Effector CD4-positive, alpha-beta T cell (primary cell): ENCODE data around the gene GNAI3.

Experiments
- DNase-seq: peaks from one replicate; pipeline ENCODE4 v3.0.0-alpha.2; 2020

GNAI3 gene

DNA sequence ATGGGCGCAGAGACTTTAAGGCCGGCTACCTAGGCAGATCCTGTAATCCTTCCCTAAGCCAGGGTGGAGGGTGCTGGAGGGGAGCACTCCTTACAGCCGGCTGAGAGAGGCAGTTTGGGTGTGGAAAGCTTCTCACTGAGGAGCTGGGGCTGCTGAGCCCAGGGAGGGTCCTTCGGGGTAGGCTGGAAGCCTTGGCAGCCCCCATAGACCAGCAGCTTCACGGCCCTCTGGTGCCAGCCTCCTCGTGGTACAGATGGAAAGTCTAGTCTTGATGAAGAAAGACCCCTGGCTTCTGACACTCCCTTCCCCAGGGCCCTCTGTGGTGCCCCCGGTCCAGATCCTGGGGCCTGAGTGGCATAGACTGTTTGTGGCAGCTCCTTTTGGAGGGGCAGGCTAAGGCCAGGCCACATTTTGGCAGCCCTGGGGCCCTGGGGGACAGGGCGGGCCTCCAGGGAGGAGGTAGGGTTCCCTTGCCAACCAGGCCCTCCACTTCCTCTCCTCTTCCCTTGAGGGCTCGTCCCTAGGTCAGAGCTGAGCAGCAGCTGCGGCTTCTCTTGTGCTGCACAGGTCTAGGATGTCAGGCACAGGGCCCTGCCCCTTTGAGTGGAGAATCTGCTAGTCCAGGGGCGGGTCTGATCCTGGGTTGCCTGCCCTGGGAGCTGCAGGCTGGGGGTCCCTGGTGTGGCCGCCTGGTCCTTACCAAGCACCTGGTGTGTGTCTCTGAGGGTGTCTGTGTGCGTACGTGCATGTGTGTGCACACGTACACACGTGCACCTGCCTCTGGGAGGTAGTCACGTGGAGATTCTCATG is 76.0 kb downstream of the GNAI3 start:
- DNase-seq = no peak

DNA sequence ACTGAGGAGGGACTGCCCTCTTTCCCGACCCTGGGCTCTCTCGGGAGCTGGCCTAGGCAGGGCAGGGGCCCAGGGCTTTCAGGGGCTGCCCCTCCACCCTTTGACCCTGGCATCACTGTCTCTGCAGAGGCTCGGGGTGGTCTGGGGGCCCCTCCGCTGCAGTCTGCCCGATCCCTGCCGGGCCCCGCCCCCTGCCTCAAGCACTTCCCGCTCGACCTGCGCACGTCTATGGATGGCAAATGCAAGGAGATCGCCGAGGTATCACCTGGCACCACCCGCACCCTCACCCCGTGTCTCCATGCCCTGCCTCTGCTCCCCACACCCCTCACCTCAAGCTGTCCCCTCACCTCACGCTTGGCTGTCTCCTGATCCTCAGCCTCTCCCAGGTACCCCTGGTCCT is 76.8 kb downstream of the GNAI3 start:
- no peak for DNase-seq

DNA sequence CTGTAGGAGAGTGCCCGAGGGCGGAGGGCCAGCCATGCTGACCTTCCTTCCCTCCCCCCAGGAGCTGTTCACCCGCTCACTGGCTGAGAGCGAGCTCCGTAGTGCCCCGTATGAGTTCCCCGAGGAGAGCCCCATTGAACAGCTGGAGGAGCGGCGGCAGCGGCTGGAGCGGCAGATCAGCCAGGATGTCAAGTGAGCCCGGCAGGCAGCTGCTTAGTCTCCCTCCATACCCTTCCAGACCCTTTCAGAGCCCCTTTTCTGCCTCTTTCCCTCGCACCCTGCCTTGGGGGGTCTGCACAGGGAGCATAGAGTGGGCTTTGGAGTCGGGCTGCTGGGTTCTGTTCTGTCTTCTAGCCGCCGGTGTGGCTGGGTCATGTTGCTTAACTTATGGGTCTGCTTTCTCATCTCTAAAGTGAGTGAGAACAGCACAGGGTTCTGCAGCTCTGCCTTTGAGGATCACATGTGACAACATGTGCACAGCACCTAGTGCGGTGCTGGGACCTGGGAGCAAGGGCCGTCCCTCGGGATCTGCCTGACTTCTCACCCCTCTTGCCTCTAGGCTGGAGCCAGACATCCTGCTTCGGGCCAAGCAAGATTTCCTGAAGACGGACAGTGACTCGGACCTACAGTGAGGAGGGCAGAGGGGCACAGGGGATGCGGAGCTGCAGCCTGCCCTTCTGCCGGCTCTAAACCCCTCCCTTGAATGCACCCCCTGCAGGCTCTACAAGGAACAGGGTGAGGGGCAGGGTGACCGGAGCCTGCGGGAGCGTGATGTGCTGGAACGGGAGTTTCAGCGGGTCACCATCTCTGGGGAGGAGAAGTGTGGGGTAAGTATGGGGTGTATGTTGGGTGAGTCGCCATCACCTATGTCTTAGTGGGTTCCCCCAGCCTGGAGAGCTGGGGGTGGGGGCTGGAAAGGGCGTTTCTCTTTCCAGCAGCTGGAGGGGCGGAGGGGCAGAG is 77.5 kb downstream of the GNAI3 start:
- DNase-seq = no peak

DNA sequence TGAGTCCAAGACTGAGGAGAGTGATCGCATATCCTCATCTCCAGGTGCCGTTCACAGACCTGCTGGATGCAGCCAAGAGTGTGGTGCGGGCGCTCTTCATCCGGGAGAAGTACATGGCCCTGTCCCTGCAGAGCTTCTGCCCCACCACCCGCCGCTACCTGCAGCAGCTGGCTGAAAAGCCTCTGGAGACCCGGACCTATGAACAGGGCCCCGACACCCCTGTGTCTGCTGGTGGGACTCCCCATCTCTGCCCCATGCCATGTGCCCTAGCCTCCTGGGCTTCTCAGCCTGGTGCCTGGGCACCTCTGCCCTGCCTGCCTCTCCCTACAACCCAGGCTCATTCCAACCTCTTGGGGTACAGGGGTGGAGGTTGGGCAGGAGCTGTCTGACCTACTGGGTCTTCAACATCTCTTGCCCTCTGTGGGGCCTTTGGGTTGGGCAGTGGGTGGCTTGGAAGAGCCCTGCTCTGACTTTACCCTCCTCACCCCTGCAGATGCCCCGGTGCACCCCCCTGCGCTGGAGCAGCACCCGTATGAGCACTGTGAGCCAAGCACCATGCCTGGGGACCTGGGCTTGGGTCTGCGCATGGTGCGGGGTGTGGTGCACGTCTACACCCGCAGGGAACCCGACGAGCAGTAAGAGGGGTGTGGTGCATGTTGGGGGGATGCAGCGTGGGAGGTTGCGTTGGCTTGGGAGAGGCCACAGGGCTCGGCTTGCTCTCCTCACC is 78.4 kb downstream of the GNAI3 start:
- no peak for DNase-seq

DNA sequence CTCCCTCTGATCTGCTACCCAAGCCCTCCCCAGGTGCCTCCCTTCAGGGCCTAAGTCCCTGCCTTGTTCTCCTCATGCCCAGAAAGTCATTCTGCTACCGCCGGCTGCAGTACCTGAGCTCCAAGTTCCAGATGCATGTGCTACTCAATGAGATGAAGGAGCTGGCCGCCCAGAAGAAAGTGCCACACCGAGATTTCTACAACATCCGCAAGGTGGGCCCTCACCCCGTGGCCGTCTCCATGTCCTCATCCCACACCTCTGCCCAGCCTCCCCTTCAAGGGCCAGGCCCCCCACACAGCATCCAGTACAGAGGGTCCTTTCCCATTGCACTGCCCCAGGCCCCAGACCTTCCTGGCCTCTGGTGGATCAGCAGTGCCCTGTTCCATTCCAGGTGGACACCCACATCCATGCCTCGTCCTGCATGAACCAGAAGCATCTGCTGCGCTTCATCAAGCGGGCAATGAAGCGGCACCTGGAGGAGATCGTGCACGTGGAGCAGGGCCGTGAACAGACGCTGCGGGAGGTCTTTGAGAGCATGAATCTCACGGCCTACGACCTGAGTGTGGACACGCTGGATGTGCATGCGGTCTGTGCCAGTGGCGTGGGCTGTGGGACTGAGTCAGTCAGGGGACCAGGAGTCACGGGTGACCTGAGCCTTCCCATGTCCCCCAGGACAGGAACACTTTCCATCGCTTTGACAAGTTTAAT is 79.4 kb downstream of the GNAI3 start:
- DNase-seq = no peak

DNA sequence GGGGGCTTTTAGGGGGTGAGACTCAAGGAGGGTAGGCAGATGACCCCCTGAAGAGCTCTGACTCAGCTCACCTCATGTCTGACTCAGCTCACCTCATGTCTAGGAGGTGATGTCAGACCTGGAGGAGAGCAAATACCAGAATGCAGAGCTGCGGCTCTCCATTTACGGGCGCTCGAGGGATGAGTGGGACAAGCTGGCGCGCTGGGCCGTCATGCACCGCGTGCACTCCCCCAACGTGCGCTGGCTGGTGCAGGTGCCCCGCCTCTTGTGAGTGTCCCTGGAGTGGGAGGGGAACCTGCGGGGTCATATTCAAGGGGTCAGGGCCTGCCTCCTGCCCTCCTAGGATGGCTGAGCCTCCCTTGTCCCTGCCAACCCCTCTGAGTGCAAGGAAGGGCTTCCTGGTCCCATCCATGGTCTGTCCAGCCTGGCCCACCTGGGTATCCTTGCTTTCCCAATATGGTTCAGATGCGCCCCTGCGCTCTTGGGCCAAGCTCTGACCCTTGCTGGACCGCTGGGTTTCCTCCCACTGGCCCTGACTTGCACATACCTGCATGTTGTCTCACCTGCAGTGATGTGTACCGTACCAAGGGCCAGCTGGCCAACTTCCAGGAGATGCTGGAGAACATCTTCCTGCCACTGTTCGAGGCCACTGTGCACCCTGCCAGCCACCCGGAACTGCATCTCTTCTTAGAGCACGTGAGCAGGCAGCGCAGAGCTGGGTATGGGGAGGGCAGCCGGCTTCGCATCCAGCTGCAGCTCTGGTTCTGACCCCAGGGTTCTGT is 80.3 kb downstream of the GNAI3 start:
- no peak for DNase-seq

DNA sequence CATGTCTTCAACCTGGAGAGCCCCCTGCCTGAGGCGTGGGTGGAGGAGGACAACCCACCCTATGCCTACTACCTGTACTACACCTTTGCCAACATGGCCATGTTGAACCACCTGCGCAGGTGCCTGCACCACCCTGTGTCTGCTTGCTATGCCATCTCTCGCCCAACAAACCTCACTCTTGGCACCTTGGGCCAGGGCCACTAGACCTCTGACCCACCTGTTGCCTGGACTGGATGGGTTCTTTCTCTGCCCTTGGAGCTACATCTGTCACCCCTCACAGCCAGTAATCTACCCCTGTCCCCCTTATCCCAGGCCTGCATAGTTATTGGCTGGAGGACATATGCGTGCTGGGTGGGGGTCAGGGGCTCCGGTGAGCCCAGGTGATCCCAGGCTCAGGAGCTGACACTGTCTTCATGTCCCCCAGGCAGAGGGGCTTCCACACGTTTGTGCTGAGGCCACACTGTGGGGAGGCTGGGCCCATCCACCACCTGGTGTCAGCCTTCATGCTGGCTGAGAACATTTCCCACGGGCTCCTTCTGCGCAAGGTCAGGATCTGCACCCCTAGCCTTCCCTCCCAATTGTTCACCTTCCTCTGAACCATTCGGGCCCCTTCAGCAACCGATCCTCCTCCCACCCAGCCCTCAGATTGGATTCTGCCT is 81.1 kb downstream of the GNAI3 start:
- DNase-seq = no peak

DNA sequence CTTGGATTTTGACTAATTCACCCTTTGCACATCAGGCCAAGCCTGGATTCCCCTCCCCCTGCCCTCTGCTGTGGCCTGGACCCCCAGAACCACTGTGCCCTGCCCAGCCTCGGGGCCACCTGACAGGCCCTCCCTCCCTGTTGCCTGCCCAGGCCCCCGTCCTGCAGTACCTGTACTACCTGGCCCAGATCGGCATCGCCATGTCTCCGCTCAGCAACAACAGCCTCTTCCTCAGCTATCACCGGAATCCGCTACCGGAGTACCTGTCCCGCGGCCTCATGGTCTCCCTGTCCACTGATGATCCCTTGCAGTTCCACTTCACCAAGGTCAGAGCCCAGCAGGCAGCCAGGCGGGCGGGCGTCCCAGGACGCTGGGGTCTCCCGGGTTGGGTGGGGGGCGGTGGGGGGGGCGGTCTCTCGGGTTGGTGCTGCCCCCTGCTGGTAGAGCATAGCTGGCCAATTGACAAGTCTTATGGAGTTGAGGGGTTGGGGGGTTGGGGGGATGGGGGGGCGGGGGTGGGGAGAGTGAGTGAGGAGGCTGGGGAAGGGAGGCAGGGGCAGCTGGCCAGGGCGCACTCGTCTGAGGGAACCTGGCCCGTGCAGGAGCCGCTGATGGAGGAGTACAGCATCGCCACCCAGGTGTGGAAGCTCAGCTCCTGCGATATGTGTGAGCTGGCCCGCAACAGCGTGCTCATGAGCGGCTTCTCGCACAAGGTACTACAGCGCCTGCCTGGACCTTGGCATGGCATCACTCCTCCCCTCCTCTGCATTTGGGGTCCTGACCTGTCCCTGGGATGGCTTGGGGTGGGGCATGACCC is 81.9 kb downstream of the GNAI3 start:
- DNase-seq = no peak

DNA sequence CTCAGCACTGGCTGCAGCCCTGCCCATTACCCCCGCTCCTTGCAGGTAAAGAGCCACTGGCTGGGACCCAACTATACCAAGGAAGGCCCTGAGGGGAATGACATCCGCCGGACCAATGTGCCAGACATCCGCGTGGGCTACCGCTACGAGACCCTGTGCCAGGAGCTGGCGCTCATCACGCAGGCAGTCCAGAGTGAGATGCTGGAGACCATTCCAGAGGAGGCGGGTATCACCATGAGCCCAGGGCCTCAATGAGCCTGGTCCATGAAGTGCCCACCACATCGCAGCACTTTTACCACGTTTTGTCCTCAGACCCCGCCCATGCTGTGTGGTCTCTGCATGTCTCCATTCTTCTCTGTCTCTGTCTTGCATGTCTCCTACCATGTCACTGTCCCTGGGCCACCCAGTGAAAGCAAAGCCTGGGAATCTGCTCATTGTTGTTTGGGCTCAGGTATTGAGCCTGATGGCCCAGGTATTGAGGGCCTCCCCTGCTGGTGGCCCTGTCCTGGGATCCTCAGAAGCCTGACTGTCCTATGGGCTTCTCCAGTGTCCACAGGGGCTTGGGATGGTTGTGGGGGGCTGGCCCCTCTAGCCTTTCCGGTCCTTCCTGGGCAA is 82.6 kb downstream of the GNAI3 start:
- DNase-seq = no peak

DNA sequence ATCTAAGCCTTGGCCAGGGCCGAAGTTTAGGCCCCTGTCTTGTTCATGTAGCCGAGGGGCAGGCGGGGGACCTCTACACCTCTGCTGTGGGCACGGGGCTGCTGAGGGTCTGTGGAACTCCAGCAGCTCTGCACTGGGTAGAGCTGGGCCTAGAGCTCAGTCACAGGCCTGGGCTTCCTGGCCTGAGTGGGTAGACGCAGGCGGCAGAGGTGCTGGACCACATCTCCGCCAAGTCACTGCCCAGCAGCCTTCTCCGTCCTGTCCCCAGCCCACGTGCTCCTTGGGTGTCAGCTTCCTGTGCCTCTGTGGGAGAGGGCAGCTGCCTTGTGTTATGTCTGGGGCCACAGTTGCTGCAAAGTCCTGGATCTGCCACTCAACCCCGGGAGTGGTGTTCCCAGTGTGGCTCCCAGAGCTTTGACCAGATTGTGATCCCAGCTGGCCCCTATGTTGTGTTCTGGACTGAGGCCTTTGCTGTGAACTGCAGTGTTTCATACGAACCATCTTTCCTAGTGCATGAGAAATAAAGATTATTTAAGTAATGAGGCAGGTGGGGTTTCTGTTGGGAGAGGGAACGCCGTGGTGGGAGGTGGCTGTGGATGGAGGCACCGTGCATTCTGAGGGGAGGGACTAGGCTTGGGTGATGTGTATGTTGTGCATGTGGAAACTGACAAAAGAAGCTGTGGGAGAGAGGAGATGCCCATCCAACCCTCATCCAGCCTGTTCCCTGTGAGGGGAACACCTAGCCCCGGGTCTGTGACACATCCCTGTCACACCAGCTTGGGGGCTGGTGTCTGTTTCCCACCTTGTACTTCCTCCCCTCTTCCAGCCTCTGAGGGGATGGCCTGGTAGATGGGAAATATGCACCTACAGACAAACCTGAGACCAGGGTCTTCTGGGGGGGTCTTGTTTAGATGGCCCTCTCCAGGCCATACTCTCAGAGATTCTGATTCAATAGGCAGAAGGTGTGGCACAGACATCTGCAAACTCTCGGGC is 83.4 kb downstream of the GNAI3 start:
- DNase-seq = no peak

DNA sequence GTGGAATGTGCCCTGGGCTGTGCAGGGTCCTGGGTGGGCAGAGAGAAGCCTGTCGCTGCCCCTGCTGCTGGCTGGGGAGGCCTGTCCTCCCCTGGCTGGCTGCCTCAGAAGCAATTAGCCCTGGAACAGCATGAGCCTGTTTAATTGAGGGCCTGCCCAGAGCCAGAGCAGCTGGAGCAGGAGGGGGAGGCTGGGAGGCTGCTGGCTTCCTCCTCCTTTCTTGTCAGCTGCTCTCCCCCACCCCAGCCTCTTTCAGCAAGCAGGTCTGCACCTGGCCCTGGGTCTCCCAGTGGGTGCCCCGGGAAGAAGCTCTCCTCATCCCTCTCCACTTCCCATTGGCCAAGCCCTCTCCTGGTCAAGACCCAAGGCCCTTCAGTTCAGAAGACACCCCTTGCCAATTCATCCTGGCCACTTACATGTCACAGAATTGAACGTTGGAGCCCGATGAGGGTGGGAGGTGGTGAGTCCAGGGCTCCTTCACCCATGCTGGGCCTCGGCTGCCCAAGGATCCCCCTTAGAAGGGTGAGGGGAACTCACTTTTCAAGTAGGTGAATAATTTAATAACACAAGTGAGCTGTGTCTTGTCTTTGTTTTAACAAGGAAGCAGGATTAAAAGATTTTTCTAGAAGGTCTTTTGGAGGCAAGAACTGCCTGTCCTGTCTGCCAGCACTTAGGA is 84.4 kb downstream of the GNAI3 start:
- no peak for DNase-seq

DNA sequence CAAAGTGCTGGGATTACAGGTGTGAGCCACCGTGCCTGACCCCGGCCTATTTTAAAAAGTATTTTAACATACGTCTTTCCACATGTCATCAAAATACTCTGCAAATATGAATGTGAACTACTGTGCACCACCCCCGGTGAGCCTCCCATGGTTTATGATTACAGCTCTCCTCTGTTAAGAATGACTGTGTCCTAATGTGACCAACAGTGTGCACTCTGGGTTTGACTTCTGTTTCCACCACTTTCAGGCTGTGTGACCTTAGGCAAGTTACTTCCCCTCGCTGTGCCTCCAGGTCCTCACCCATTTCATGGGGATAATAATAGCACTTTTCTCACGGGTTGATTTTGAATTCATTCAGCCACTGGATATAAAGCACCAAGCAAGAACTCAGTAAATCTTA is 85.9 kb downstream of the GNAI3 start:
- DNase-seq = no peak

DNA sequence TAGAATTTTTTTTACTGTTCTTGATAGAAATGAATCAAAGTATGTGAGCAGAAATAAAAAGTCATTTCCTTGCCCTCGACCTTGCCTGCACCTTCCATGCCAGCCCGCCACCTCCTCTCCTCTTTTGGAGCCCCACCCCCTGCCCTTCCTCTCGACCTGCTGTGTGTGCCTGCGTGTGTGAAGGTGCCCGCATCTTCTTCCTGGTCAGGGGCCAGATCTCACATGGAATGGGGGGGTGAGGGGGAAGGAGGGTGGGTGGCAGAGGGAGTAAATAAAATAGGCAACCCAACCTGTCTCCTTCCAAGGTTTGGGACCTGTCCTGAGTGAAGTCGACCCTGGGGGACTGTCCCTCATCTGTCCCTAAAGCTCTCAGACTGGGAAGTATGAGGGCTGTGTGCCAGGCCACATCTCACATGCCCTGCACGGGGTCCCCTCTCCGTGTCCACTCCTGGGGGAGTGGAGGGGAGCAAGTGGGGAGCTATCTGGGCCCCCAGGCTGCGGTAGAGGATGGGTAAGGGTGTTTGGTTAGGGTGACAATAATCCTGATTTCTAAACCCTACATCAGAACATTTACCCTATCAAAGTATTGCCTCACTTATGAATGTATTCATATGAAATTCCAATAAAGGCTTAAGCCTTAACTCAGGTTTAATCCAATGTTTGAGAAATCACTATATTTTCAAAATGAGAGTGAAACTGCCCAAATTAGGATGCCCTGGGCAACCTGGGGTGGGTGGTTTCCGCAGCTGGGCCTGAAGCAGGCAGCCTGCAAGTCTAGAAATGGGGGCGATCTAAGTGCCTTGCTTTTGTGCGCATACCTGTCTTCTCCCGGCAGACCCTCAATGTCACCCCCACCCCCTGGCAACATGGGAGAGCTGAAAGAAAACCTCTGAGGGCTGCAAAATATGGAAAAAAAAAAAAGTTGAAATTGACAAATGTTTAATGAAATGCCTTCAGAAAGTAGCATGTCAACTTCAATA is 86.6 kb downstream of the GNAI3 start:
- DNase-seq = no peak

DNA sequence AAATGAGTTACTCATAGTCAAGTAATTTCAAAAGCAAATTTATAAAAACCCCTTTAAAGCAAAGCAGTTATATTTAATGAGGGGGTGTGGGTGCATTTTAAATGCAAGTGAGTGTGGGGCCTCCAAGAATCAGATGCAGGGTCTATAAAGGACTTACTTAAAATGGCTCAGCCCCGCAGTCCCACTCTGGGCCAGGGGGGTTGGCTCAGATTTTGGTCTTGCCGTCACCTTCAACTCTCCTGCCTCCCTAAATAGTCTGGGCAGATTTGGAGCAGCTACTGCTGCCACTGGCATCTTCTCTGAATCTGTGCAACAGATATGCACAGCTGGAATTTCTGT is 87.4 kb downstream of the GNAI3 start:
- DNase-seq = no peak

DNA sequence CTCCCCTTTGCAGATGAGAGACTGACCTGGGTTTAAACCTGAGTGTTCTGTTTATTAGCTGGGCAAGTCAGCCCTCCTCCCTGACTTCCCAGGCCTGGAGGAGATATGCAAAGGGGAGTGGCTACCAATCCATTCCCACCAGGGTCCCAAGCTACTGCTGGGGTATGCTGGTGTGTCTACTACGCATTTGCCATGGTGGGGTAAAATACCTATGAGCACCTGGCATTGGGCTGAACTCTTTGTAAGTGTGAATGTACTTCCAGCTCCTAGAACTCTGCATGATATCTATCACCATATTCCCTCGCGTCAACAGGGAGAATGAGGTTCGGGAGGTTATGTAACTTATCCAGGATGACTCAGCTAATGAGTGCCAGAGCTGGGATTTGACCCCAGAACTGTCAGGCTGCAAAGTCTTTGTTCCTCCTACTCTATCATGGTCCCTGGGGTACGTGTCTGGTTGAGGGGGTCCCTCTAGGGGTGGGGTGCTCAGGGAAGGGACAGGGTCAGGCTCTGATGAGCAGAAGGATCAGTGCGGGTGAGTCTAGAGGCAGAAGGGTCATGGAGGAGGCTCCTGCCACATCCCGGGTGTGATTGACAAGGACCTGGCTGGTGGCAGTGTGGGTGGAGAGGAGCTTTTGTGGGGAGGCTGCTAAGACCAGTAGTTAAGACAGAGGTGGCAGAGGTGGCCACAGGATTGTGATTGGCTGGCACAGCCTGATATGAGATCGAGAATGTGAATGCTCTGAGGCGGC is 88.0 kb downstream of the GNAI3 start:
- DNase-seq = no peak

DNA sequence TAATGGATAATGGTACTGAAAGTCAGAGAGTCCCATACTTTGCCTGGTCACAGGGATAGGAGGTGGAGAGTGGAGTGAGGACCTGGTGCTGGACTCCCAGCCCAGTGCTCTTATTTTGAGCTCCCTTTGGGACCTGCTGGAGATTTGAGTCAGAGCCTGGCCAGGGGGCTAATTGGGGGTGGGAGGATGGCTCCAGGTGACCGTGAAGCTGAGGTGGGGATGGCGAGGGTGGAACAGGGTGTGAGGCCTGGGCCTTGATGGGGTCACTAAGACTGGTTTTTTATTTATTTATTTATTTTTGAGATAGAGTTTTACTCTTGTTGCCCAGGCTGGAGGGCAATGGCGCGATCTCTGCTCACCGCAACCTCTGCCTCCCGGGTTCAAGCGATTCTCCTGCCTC is 89.0 kb downstream of the GNAI3 start:
- no peak for DNase-seq
